Bronchial epithelial cell (primary cell): ENCODE data around the gene ENKUR. TPM values are rescaled to one million over a fixed set of nuclear protein-coding genes. Genes with fewer than 3 reads are reported as not detected.

ENCODE experiments used
- DNase-seq: peaks from one replicate; pipeline ENCODE4 v3.0.0-alpha.2; 2010; ENCODE audit warnings: low read depth
- FAIRE-seq: peaks from 2 replicates; lab custom pipeline; 2011; peaks lifted over from hg19 to GRCh38; lab: Jason Lieb, UNC
- H3K27me3 ChIP-seq: 2 replicates; pipeline ENCODE4 v1.5.1; 2011; ENCODE audit warnings: low read length; ENCODE audit not compliant: control insufficient read depth, insufficient read depth
- H3K36me3 ChIP-seq: 2 replicates; pipeline ENCODE4 v1.5.1; 2011; ENCODE audit warnings: low read length; ENCODE audit not compliant: control insufficient read depth, insufficient read depth
- H3K4me3 ChIP-seq: 2 replicates; pipeline ENCODE4 v1.5.1; 2011; ENCODE audit warnings: mild to moderate bottlenecking, low read depth, low read length, control low read depth
- total RNA-seq: library from RNA; depleted of rRNA; stranded (reverse); fragments of >200 nt; gene quantifications from 2 replicates; pipeline ENCODE4 v1.2.1, GENCODE V29; 2014
- TF ChIP-seq, protein P1 (sequence below): IDR thresholded peaks from 2 replicates; pipeline ENCODE4 v1.5.1; 2011; ENCODE audit warnings: mild to moderate bottlenecking, moderate library complexity, low read length, control low read depth, inconsistent platforms; ENCODE audit not compliant: insufficient read depth, severe bottlenecking

ENKUR gene
- total RNA-seq, 1 donor from 2014 or later, result 0.26 TPM

DNA sequence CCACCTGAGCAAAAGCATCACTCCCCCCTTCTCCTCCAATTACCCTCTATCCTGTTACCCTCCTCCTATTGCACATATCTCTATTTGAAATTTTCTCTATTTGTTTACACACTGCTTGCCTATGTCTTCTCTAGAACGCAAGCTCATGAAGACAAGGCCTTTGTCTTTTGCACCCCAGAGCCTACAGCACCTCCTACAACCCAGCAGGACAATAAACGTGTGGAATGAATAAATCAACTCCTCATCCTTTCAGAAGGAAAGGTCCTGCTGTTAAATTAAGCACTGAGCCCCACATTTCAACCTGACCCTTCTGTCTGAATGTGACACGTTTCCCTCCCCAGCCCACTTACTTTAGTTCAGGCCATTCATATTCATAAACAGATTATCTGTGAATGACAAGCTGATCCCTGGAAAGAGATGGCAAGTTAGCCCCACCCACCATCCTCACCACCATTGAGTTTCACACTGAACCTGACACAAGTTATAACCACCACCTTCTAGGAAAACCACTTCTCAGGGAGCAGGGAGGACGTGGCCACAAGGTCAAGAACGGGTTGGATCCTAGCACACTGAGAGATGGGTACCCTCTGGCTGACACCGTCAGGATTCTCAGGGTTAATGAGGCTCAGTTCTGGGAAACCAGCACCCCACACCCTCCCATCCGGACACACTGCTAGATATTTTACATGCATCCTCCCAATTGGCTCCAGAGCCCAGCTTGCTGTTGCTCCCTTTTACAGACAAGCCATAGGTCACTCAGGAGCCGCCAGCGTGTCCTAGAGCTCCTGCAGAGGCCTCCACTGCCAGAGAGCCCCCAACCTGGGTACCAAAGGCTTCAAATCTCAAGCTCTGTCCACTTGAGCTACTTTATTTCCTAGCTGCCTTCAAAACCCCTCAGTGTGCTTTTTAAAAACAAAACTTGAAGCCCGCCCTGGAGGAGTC is 64.5 kb downstream of the ENKUR start:
- TF ChIP-seq, protein P1, sequence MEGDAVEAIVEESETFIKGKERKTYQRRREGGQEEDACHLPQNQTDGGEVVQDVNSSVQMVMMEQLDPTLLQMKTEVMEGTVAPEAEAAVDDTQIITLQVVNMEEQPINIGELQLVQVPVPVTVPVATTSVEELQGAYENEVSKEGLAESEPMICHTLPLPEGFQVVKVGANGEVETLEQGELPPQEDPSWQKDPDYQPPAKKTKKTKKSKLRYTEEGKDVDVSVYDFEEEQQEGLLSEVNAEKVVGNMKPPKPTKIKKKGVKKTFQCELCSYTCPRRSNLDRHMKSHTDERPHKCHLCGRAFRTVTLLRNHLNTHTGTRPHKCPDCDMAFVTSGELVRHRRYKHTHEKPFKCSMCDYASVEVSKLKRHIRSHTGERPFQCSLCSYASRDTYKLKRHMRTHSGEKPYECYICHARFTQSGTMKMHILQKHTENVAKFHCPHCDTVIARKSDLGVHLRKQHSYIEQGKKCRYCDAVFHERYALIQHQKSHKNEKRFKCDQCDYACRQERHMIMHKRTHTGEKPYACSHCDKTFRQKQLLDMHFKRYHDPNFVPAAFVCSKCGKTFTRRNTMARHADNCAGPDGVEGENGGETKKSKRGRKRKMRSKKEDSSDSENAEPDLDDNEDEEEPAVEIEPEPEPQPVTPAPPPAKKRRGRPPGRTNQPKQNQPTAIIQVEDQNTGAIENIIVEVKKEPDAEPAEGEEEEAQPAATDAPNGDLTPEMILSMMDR, result no peak
- H3K27me3 ChIP-seq, result no peaks in the 10 kb centered on the region
- no peaks in the 10 kb centered on the region for H3K36me3 ChIP-seq
- peak overlapping the region; percentile 59 for H3K4me3 ChIP-seq
- DNase-seq (no peak), FAIRE-seq (peak; percentile 23)

DNA sequence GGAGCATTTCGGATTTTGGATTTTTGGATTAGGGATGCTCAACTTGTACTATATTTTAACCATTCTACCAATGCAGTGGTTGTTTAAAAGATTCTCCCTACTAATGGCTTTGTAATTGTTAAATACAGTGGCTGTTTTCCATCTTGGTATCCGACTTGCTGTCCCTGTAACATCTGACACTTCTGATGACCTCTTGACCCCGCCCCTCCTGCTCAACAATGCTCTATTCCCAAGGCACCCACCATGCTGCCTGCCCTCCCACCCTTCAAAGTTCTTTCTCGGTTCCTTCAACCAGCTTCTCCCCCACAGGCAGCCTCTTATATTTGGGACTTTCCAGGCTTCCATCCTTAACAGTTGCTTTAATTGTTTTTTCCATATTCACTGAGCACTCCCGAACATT is 65.5 kb downstream of the ENKUR start:
- DNase-seq, result no peak

DNA sequence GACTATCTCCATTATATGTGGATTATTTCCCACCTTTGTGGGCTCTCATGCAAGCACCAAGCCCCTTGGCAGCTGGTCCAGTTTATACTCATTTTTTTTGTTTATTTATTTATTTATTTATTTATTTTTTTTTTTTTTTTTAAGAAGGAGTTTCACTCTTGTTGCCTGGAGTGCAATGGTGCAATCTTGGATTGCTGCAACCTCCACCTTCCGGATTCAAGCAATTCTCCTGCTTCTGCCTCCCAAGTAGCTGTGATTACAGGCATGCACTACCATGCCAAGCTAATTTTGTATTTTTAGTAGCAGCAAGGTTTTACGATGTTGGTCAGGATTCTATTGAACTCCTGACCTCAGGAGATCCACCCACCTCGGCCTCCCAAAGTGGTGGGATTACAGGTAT is 66.3 kb downstream of the ENKUR start:
- no peaks in the 10 kb centered on the region for H3K27me3 ChIP-seq
- no peaks in the 10 kb centered on the region for H3K36me3 ChIP-seq
- TF ChIP-seq, protein P1, result no peak
- no peak overlapping the region for H3K4me3 ChIP-seq
- no peak for FAIRE-seq
- no peak for DNase-seq

More for the DNA sequence above, 65.5 kb downstream of the ENKUR start:
- Histone ChIP-seq H3K27me3 (no peaks in the 10 kb centered on the region), H3K36me3 (no peaks in the 10 kb centered on the region), H3K4me3 (no peak overlapping the region)
- TF ChIP-seq, protein P1, result no peak
- no peak for FAIRE-seq

DNA sequence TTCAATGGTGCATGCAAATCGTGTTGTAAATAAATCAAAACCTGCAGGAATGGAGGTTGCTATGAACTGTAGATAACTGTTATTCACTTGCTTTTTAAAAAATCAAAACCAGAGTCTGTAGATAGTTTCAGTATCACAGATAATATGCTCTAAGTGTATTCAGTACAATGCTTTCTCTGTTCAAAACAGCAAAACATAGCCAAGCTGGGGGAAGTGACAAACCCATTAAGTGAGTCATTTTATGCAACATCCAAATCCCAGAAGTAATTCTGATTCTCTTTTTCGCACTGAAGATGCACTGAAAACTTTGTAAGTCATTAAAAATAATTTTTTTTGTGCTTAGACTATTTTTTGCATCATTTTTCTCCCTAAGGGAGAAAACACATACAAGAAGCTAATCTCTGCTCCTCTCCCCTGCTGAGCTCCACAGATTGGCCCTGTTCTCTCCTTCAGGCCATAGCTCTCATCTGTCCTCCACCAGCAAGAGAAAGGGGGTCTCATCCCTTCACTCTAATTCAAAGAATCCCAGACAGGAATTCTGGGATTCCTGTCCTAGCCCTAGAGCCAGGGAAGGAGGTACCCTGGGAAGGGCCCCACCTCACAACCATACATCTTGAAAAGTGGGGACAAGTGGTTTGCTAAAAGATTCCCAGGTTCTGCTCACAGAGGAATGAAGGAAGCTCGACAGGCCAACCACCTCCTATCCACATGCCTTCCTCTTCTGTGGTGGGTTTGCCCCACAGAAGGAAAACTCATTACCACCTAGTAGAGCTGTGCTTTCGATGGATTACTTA is 68.5 kb downstream of the ENKUR start:
- DNase-seq, result peak; percentile 30
- FAIRE-seq, result no peak
- Histone ChIP-seq H3K4me3 (no peak overlapping the region), H3K27me3 (no peaks in the 10 kb centered on the region), H3K36me3 (no peaks in the 10 kb centered on the region)
- TF ChIP-seq, protein P1, result no peak

DNA sequence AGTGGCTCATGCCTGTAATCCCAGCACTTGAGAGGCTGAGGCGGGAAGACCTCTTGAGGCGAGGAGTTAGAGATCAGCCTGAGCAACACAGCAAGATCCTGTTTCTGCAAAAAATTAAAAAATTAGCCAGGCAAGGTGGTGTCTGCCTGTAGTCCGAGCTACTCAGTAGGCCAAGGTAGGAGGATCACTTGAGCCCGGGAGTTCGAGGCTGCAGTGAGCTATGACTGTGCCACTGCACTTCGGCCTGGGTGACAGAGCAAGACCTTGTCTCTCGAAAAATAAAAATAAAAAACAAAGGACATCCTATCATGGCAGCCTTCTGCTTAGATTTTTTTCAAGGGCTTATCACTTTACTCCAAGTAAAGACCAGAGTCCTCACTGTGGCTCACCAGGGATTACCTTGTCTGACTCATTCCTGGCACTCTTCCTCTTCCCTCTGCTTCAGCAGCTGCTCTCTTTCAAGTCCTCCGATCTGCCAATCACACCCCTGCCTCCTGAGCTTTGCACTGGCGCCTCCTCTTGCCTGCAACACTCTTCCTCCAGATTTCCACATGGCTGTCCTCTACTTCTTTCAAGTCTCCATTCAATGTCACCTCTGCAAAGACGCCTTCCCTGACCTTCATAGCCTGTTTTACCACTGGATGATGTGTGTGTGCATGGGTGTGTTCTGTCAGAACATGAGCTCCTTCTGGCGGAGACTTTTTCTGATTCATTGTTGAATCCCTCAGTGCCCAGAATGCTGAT is 71.3 kb downstream of the ENKUR start:
- peak; percentile 89 for FAIRE-seq

More for the DNA sequence above, 71.3 kb downstream of the ENKUR start:
- H3K36me3 ChIP-seq, result no peaks in the 10 kb centered on the region
- H3K27me3 ChIP-seq, result no peaks in the 10 kb centered on the region
- peak; percentile 94 for DNase-seq
- no peak overlapping the region for H3K4me3 ChIP-seq
- TF ChIP-seq, protein P1, result peak; percentile 29
